HepG2 (cell line): Measurements from ENCODE around the gene AAR2. TPM values are rescaled to one million over a fixed set of nuclear protein-coding genes. Genes with fewer than 3 reads are reported as not detected.

Experiments used
- AHR ChIP-seq: IDR thresholded peaks from 2 replicates; pipeline ENCODE4 v1.6.1; 2018; ENCODE audit warnings: missing genetic modification reagents, missing compliant biosample characterization
- FOXK2 ChIP-seq: fragments of 450-650 bp; IDR thresholded peaks from 2 replicates; pipeline ENCODE4 v1.6.1; 2016
- GATAD1 ChIP-seq: IDR thresholded peaks from 2 replicates; pipeline ENCODE4 v1.6.1; 2016; ENCODE audit warnings: missing genetic modification reagents, missing compliant biosample characterization
- HDAC6 ChIP-seq: fragments of 200-600 bp; sonication (generic); IDR thresholded peaks from 2 replicates; pipeline ENCODE4 v1.7.0; 2017; ENCODE audit warnings: mild to moderate bottlenecking, antibody characterized with exemption, low read length, low read depth
- HNF1A ChIP-seq, 2 experiments: sonication (generic) in 1 of 2; formaldehyde crosslinking in 1 of 2; IDR thresholded peaks; 2 replicates each; pipeline versions ENCODE4 v1.4.0 to v1.6.1; 2016 to 2020; ENCODE audit warnings: borderline replicate concordance in 1 of 2, low read depth in 1 of 2, mild to moderate bottlenecking in 1 of 2, missing genetic modification reagents in 1 of 2
- MATR3 ChIP-seq: sonication (generic); formaldehyde crosslinking; IDR thresholded peaks from 2 replicates; pipeline ENCODE4 v1.4.0; 2020; ENCODE audit warnings: missing genetic modification reagents
- MED1 ChIP-seq: sonication (generic); formaldehyde crosslinking; IDR thresholded peaks from 2 replicates; pipeline ENCODE4 v1.4.0; 2020; ENCODE audit warnings: missing genetic modification reagents
- PCBP2 ChIP-seq: fragments of 200-400 bp; formaldehyde crosslinking; optimal IDR thresholded peaks from 2 replicates; pipeline ENCODE3; 2018; ENCODE audit warnings: low read length, low read depth; ENCODE audit not compliant: poor library complexity, severe bottlenecking
- PITX1 ChIP-seq: sonication (generic); formaldehyde crosslinking; IDR thresholded peaks from 2 replicates; pipeline ENCODE4 v1.5.1; 2020; ENCODE audit warnings: mild to moderate bottlenecking, missing genetic modification reagents
- RNF219 ChIP-seq: sonication (generic); formaldehyde crosslinking; IDR thresholded peaks from 2 replicates; pipeline ENCODE4 v1.5.0; 2020; ENCODE audit warnings: mild to moderate bottlenecking, missing genetic modification reagents
- YEATS2 ChIP-seq: sonication (generic); formaldehyde crosslinking; IDR thresholded peaks from 2 replicates; pipeline ENCODE4 v1.4.0; 2020; ENCODE audit warnings: missing genetic modification reagents, borderline replicate concordance
- ZNF180 ChIP-seq: sonication (generic); formaldehyde crosslinking; IDR thresholded peaks from 2 replicates; pipeline ENCODE4 v1.4.0; 2020; ENCODE audit warnings: low read depth, missing genetic modification reagents, borderline replicate concordance
- ZNF205 ChIP-seq: IDR thresholded peaks from 2 replicates; pipeline ENCODE4 v1.6.1; 2018; ENCODE audit warnings: missing biosample characterization, missing genetic modification reagents
- ZNF235 ChIP-seq: sonication (generic); formaldehyde crosslinking; IDR thresholded peaks from 2 replicates; pipeline ENCODE4 v1.8.1; 2023; ENCODE audit warnings: mild to moderate bottlenecking, missing genetic modification reagents, borderline replicate concordance
- ZNF24 ChIP-seq: fragments of 450-650 bp; IDR thresholded peaks from 2 replicates; pipeline ENCODE4 v1.6.1; 2017; ENCODE audit warnings: antibody characterized with exemption, mild to moderate bottlenecking
- ZNF263 ChIP-seq: sonication (generic); formaldehyde crosslinking; IDR thresholded peaks from 2 replicates; pipeline ENCODE4 v1.4.0; 2020; ENCODE audit warnings: missing genetic modification reagents
- ZNF274 ChIP-seq: sonication (generic); formaldehyde crosslinking; IDR thresholded peaks from 2 replicates; pipeline ENCODE4 v1.5.1; 2020; ENCODE audit warnings: mild to moderate bottlenecking, missing genetic modification reagents
- ZNF605 ChIP-seq: sonication (generic); formaldehyde crosslinking; IDR thresholded peaks from 2 replicates; pipeline ENCODE4 v1.8.0; 2022; ENCODE audit warnings: mild to moderate bottlenecking, missing genetic modification reagents
- ZNF691 ChIP-seq: sonication (generic); formaldehyde crosslinking; IDR thresholded peaks from 2 replicates; pipeline ENCODE4 v1.4.0; 2020; ENCODE audit warnings: missing genetic modification reagents, low read depth, mild to moderate bottlenecking, borderline replicate concordance
- ZNF839 ChIP-seq: sonication (generic); formaldehyde crosslinking; IDR thresholded peaks from 2 replicates; pipeline ENCODE4 v1.4.0; 2020; ENCODE audit warnings: missing genetic modification reagents, mild to moderate bottlenecking, borderline replicate concordance
- ZSCAN12 ChIP-seq: sonication (generic); formaldehyde crosslinking; IDR thresholded peaks from 2 replicates; pipeline ENCODE4 v1.9.0; 2021; ENCODE audit warnings: mild to moderate bottlenecking, missing genetic modification reagents
- ZSCAN20 ChIP-seq: sonication (generic); formaldehyde crosslinking; IDR thresholded peaks from 2 replicates; pipeline ENCODE4 v1.4.0; 2020; ENCODE audit warnings: missing genetic modification reagents, mild to moderate bottlenecking, borderline replicate concordance
- polyA plus RNA-seq, 8 experiments: library from polyadenylated mRNA; depleted of rRNA in 3 of 8; stranded (reverse) in 7 of 8; unstranded in 1 of 8; fragments of >200 nt; fragmentation: Illumina TruSeq in 4 of 8; extraction: Trizol in 4 of 8; gene quantifications; 2 replicates each; pipeline versions ENCODE4 v1.2.1 to v1.2.3, GENCODE V29; 2011 to 2016; ENCODE audit warnings: low read depth in 4 of 8, missing spikeins in 1 of 8, mixed read lengths in 1 of 8; ENCODE audit not compliant: insufficient read depth in 1 of 8
- total RNA-seq, 5 experiments: library from RNA; depleted of rRNA; stranded (reverse); fragments of >200 nt; fragmentation: Illumina TruSeq; extraction: Trizol; gene quantifications; 2 replicates each; pipeline ENCODE4 v1.2.3, GENCODE V29; 2016; ENCODE audit warnings: low read depth in 1 of 5

The AAR2 gene
- total and polyA plus RNA-seq, 2 of the 13 experiments (the other 11 are each of a cell fraction or from before 2014, with no cell fraction given): 45.2 to 46.2 TPM

- peak; percentile 82 for TF ChIP-seq ZNF24
- 0 out of 2 replicates have a peak, but pooled peaks have one; percentile 32 for TF ChIP-seq ZSCAN20 (CRISPR knock-in tag)
- TF ChIP-seq ZNF839 (CRISPR knock-in tag): peak; percentile 64; the same call in 1 of the 2 replicates
- TF ChIP-seq PCBP2: no peak
- TF ChIP-seq AHR (CRISPR knock-in tag): peak; percentile 95; the same call in 1 of the 2 replicates
- TF ChIP-seq YEATS2: peak; percentile 100
- TF ChIP-seq GATAD1 (CRISPR knock-in tag): peak; percentile 100
- peak; percentile 95; the same call in 1 of the 2 replicates for TF ChIP-seq ZNF235 (CRISPR knock-in tag)
- TF ChIP-seq MATR3 (CRISPR knock-in tag): no peak
- TF ChIP-seq RNF219 (CRISPR knock-in tag): peak; percentile 28; the same call in 1 of the 2 replicates
- peak; percentile 71; the same call in 1 of the 2 replicates for TF ChIP-seq ZSCAN12 (CRISPR knock-in tag)
- TF ChIP-seq ZNF205 (CRISPR knock-in tag): peak; percentile 94
- no peak for TF ChIP-seq FOXK2
- TF ChIP-seq ZNF263: peak; percentile 75
- peak; percentile 94 for TF ChIP-seq PITX1
- TF ChIP-seq ZNF180 (CRISPR knock-in tag): no peak; the same call in 1 of the 2 replicates
- peak; percentile 97 for TF ChIP-seq ZNF274 (CRISPR knock-in tag)
- TF ChIP-seq ZNF691 (CRISPR knock-in tag): peak; percentile 97; the same call in 1 of the 2 replicates
- peak; percentile 63 for TF ChIP-seq HNF1A (IDR thresholded peaks at IDR 0.05; ENCODE audit: low read depth)
- peak; percentile 79 for TF ChIP-seq HNF1A (CRISPR knock-in tag; IDR thresholded peaks at IDR 0.05; ENCODE audit: borderline replicate concordance)
- peak; percentile 89 for TF ChIP-seq MED1 (CRISPR knock-in tag)
- TF ChIP-seq HDAC6: no peak
- peak; percentile 99 for TF ChIP-seq ZNF605 (CRISPR knock-in tag)
Measured at GRCh38 chr20:36235892-36236785, at the start of gene AAR2 (continued).
